TTC549 (cell line): ENCODE measurements around the gene EXOSC9.

Source experiments
- FAIRE-seq: peaks from 2 replicates; lab custom pipeline; 2012; peaks lifted over from hg19 to GRCh38; lab: Jason Lieb, UNC

The EXOSC9 gene

GRCh38 chr4:121824950-121825349 is 23.8 kb downstream of the EXOSC9 start:
- no peak for FAIRE-seq

DNA sequence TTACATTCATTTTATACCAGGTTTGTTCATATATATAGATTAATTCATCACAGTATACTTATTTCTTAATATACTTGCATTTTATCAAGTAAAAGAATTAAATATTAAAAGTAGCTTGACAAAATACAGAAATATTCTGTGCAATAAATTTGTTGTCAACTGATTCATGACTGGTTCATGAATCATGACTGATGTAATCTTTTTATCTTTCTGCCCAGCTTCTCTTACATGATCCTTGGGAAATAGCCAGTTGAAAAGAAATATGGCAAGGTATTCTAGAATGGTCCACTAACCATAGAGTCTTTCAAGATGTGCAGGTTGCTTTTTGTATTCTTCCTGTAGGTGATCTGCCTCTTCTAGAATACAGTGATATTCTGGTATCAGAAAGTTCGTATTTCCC is 26.7 kb downstream of the EXOSC9 start:
- FAIRE-seq, result no peak

DNA sequence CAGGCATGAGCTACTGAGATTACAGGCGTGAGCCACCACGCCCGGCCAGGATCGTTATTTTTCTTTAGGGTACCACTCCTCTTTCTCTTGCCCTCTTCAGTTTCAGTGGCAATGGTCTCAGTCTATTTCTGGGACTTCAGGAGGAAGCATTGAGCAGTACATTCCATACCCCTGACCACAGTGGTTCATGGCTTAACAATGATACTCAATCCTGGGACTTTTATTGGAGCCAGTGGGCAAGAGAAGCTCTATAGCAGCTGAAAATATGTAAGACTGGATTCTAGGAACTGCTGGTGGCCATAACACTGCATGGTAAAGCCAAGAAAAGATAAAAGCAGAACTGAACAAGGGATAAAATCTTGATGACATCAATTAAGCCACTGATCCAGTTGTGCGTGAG is 28.4 kb downstream of the EXOSC9 start:
- no peak for FAIRE-seq

- FAIRE-seq, result no peak
Measured at GRCh38 chr4:121838136-121838535, 37.0 kb downstream of the EXOSC9 start.

DNA sequence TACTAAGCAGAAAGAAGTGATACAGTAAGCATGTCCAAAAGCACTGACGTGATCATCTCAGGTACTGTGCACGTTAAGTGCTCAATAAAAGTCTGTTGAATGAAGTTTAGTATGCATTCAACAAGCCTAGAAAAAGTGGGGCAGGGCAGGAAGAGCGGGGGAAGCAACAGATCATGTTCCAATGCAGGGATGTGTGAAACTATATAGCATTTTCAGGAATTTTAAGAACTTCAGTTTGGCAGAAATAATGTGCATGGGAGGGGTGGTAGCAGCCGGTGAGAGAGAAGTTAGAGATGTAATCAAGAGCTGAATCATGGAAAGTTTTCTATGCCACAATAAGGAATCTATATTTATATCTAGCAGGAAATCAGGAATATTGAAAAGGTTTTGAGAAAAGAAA is 41.7 kb downstream of the EXOSC9 start:
- FAIRE-seq, result no peak

- no peak for FAIRE-seq
Measured at GRCh38 chr4:121846662-121847061, 45.5 kb downstream of the EXOSC9 start.

DNA sequence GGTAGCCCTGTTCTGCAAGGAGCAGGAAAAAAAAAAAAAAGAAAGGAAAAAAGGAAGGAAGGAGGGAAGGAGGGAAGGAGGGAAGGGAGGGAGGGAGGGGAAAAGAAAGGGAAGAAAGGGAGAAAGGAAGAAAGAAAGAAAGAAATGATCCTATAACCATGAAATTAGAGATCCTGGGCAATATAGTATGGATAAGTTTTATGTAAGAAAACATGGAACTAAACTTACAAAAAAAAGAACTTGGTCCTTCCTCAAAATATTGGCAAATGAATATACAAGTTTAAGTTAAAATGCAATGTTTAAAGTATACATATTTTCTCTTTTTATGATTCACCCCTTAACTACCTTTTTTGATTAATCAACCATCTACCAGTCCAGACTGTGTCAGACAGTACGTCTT is 50.2 kb downstream of the EXOSC9 start:
- FAIRE-seq, result no peak

DNA sequence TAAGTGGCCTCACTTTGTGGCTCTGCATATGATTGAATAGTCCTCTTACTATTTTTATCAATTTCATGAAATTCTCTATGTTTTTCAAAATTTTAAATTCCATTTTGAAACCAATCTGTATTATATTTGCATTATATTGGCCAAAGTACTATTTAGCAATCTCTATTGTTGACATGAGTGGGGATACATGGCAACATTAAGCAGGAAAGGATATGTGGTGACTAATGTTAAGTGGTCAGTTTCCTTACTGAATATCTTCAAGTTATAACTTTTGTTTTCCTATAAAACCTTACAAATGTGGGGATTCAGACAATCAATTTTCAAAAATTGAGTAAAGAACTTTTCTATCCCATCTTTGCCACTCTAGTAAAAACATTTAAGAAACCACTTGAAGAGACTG is 59.0 kb downstream of the EXOSC9 start:
- no peak for FAIRE-seq

- no peak for FAIRE-seq
Measured at GRCh38 chr4:121861426-121861825, 60.3 kb downstream of the EXOSC9 start.

DNA sequence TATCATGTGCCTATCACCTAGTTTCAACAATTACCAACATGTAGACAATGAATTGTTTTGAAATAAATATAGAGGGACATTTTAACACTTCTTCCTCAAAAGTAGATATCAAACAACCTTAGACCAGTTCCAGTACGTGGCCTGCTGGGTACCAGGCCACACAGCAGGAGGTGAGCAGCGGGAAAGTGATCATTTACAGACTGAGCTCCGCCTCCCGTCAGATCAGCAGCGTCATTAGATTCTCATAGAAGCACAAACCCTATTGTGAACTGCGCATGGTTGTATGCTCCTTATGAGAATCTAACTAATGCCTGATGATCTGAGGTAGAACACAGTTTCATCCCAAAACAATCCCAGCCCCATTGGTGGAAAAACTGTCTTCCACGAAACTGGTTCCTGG is 62.7 kb downstream of the EXOSC9 start:
- no peak for FAIRE-seq
